ENCODE measurements around the gene ARID1B. TPM values are rescaled to one million over a fixed set of nuclear protein-coding genes. Genes with fewer than 3 reads are reported as not detected.

ARID1B gene
- total RNA-seq, 4 donors from 2014 or later = 87.1 to 194 (median 115) TPM

GRCh38 chr6:156780962-156781853 is 4.0 kb downstream of the ARID1B start:
- no peaks in the 10 kb centered on the region for H3K9me3 ChIP-seq
- H3K27ac ChIP-seq = peak overlapping the region; percentile 98 to 100 (median 99)
- in situ Hi-C loops (cut with MboI; ENCODE audit: low pct_ligation_motif_present in 1 of 4, low pct_unique_long_range_greater_than_20kb in 1 of 4, low sequenced_read_pairs in 3 of 4) (loop anchor here in 2 of 4 donors (10.0 kb wide), 2 partner anchors 96 to 244 kb away; no protein-coding TSS in a partner anchor), intact Hi-C loops (cut with DNase I; ENCODE audit: low total_unique reads) (no loop called here)
- peak overlapping the region in 3 of 4 donors; percentile 16 to 99 (median 21) for H3K4me3 ChIP-seq
- 7% methylated on average over 8 of the region's 8 CpGs for WGBS, 2 donors (ENCODE audit: low coverage in 1 of 2)
- H3K4me1 ChIP-seq = peaks cover 10 to 41% (median 36%) of the 10 kb centered on the region in 4 donors
- no peak for DNase-seq
- no peaks in the 10 kb centered on the region for H3K36me3 ChIP-seq
- H3K27me3 ChIP-seq = no peaks in the 10 kb centered on the region
- TF ChIP-seq POLR2AphosphoS5 (IDR thresholded peaks at IDR 0.05) (no peak), CTCF (IDR thresholded peaks at IDR 0.05) (no peak), POLR2A (IDR thresholded peaks at IDR 0.05) (no peak), EP300 (IDR thresholded peaks at IDR 0.05; ENCODE audit: low read depth) (no peak)

- intact Hi-C loops (cut with DNase I; ENCODE audit: low total_unique reads) = no loop called here
- H3K4me3 ChIP-seq = peak overlapping the region in 3 of 4 donors; percentile 21 to 99 (median 22)
- in situ Hi-C loops (cut with MboI; ENCODE audit: low pct_ligation_motif_present in 1 of 4, low pct_unique_long_range_greater_than_20kb in 1 of 4, low sequenced_read_pairs in 3 of 4) = loop anchor here in 2 of 4 donors (10.0 kb wide), 2 partner anchors 97 to 243 kb away; no protein-coding TSS in a partner anchor
- peaks cover 10 to 45% (median 38%) of the 10 kb centered on the region in 4 donors for H3K4me1 ChIP-seq
- peak overlapping the region; percentile 98 to 100 (median 99) for H3K27ac ChIP-seq
- no peak for DNase-seq
- no peak for TF ChIP-seq POLR2A (IDR thresholded peaks at IDR 0.05)
- no peak for TF ChIP-seq POLR2AphosphoS5 (IDR thresholded peaks at IDR 0.05)
- no peak for TF ChIP-seq CTCF (IDR thresholded peaks at IDR 0.05)
- TF ChIP-seq EP300 (IDR thresholded peaks at IDR 0.05; ENCODE audit: low read depth) = no peak
- 1 to 5% methylated on average over 8 of the region's 8 CpGs for WGBS, 2 donors (ENCODE audit: low coverage in 1 of 2)
- H3K9me3 ChIP-seq = no peaks in the 10 kb centered on the region
- no peaks in the 10 kb centered on the region for H3K27me3 ChIP-seq
- no peaks in the 10 kb centered on the region for H3K36me3 ChIP-seq
These were observed 4.9 kb downstream of the ARID1B start for GRCh38 chr6:156781861-156782631.

- TF ChIP-seq CTCF (IDR thresholded peaks at IDR 0.05) = no peak
- TF ChIP-seq POLR2AphosphoS5 (IDR thresholded peaks at IDR 0.05) = no peak
- TF ChIP-seq EP300 (IDR thresholded peaks at IDR 0.05; ENCODE audit: low read depth) = no peak
- TF ChIP-seq POLR2A (IDR thresholded peaks at IDR 0.05) = no peak
- WGBS, 2 donors (ENCODE audit: low coverage in 1 of 2) = 9% methylated on average over 2 of the region's 2 CpGs
- no peak for DNase-seq
- Histone ChIP-seq H3K27me3 (no peaks in the 10 kb centered on the region), H3K9me3 (no peaks in the 10 kb centered on the region), H3K27ac (peak overlapping the region; percentile 98 to 100 (median 99)), H3K4me1 (peaks cover 10 to 52% (median 42%) of the 10 kb centered on the region in 4 donors), H3K36me3 (no peaks in the 10 kb centered on the region), H3K4me3 (peak overlapping the region in 2 of 4 donors; percentile 22 to 99)
- in situ Hi-C loops (cut with MboI; ENCODE audit: low pct_ligation_motif_present in 1 of 4, low pct_unique_long_range_greater_than_20kb in 1 of 4, low sequenced_read_pairs in 3 of 4) = loop anchor here in 2 of 4 donors (10.0 kb wide), 2 partner anchors 98 to 242 kb away; no protein-coding TSS in a partner anchor
- intact Hi-C loops (cut with DNase I; ENCODE audit: low total_unique reads) = no loop called here
These were observed 5.6 kb downstream of the ARID1B start for GRCh38 chr6:156782691-156783320.

All from transverse colon (tissue), 4 donors.